HL-60/S4 treated with phorbol 12-myristate 13-acetate at 8.2 ng/mL for 4 days and 3 days (cell line): ENCODE data around the gene MALL.
"Not testable (repeated sequence)": the region's sequence is repeated elsewhere in the genome, so short reads cannot be mapped to it uniquely, and the experiment has no call there.

Source experiments
- in situ Hi-C: fragments of 300-500 bp; cut with MboI; formaldehyde crosslinking; loops from 2 replicates; pipeline ENCODE4 v1.15.0; 2022; ENCODE audit warnings: low sequenced_read_pairs

The MALL gene

DNA sequence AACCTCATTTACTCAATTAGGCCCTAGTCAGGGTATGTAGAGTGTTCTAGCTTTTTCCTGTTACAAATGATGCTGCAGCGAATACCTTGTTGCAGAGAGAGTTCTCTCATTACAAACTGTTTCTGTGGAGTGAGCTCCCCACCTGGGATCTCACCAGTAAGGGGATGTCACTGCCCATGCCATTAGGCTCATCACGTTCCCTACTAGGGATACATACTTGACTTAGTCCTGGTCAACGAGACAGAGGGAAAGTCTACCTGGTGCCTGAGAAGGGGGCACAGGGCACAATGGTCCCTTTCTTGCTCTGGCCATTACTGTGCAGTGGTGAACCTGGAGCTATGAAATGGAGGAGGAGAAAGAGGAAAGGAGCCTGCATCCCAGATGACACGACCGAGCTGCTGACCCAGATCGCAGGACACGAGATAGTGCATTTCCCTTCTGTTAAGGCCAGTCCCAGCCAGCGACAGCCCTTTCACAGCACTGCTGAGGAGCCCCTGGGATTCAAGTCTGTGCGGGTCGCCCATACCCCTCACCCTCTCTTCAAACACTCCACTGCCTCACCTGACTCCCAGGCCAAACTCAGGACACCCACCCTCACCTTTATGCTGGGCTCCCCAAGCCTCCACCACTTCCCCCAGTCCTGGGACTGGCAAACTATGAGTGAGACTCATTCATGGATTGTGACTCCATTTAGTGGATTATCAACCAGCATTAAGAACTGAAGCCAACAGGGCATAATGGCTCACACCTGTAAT, 16.0 kb downstream of the MALL start:
- in situ Hi-C loops: no loop called here

GRCh38 chr2:110099038-110099425, 16.6 kb downstream of the MALL start:
- in situ Hi-C loops: no loop called here

- in situ Hi-C loops: no loop called here
These were observed 18.0 kb downstream of the MALL start for GRCh38 chr2:110097506-110098220.

DNA sequence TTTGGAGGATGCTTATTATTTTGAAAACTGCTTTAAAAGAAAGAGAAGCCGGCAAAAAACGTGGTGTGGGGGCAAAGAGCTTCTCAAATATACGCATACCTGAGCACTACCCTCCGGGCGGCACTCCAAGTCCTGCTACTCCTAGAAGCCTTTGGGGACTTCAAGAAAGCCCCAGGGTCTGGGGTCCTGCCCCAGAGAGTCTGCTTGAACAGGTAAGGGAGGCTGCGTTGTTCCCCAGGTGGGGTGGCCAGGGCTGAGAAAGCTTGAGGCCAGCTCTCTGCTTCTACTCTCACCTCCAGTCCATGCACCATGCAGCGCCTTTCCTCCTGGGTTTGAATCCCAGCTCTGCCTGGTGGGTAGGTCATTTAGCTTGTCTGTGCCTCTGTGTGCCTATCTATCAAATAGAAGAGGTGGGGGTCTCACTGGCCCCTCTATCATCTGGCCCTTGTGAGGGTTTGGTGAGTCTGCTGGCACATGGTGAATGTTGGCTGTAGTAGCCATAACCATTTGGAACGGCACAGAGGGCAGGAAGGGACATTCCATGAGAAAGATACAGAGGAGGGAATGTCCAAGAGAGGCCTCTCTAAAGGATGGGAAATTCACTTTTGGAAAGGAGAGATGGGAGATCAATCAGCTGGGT, 19.5 kb downstream of the MALL start:
- in situ Hi-C loops: no loop called here

DNA sequence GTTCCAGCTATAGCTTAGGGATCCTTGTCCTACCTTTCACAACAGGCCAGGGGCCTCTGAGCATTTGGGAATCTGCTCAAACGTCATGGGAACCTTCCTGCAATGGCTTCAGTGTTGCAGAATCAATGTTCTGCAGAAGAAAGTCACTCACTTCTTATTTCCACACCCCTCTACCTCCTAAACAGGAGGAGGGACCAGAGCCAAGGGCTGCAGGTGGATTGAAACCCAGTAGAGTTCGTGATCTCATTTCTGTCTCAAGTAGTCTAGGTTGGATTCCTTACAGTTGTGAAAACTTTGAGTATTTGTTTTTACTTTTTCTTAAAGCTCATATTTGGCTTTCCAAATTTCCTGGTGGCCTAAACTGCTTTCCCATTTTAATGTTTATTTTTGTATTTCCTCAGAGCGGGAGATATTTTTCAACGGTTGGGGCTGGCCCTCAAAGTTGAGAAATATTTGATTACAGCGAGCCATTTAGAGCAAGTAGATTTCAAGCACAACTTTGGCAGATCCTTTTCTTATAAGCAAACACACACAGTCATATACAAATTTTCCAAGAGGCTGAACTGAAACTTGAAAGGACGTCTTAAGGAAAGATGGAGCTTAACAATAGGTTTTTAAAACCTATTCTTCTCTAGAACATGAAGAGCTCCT, 20.6 kb downstream of the MALL start:
- in situ Hi-C loops: not testable (repeated sequence)

DNA sequence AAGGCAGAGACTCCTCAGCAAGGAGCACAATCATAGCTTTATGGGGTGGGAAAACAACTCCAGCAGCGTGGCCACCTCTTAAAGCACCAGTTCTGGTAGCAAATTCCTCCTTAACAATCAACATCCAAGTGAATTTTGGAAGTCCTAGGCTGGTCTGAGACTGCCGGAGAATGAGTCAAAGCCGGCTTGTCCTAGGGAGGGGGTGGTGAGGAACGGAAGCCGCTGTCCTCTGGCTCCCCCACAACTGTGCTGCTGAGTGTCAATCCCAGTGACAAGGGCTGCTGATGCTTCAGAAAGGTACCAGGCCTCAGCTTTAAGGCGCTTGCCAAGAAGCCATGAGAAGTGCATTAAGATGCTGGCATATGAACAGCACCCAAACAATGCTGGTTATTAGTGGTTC, 21.7 kb downstream of the MALL start:
- in situ Hi-C loops: not testable (repeated sequence)

DNA sequence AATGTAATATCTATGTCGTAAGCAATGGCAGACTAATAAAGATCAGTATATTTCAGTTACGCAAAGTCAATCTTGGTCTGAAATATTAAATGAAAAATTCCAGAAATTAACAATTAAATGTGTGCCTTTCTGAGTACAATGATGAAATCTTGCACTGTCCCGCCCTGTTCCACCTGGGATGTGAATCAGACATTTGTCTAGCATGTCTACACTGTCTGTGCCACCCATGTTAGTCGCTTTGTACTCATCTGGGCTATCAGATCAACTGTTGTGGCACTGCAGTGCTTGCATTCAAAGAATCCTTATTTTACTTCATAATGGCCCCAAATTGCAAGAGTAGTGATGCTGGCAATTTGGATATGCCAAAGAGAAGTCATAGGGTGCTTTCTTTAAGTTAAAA, 25.5 kb downstream of the MALL start:
- in situ Hi-C loops: not testable (repeated sequence)

- in situ Hi-C loops: not testable (repeated sequence)
These were observed 31.9 kb downstream of the MALL start for GRCh38 chr2:110083757-110084156.

DNA sequence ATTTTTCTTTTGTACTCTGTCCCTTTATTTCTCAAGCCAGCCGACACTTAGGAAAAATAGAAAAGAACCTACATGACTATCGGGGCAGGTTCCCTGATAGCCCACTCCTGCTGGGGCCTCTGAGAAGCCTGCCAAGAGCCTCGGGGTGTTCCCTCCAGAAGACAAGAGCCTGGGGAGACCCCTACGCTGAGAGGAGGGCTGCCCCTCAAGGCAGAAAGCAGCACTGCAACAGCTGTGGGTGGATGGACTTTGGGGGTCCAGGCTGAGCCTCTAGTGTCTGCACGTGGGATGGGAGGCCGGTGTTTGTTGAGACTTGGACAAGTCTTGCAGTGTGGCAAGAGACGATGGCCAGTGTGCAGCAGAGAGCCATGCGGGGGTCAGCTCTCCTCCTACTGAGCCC, 32.5 kb downstream of the MALL start:
- in situ Hi-C loops: not testable (repeated sequence)

GRCh38 chr2:110078104-110078503, 37.5 kb downstream of the MALL start:
- in situ Hi-C loops: not testable (repeated sequence)

GRCh38 chr2:110075896-110076295, 39.7 kb downstream of the MALL start:
- in situ Hi-C loops: not testable (repeated sequence)

DNA sequence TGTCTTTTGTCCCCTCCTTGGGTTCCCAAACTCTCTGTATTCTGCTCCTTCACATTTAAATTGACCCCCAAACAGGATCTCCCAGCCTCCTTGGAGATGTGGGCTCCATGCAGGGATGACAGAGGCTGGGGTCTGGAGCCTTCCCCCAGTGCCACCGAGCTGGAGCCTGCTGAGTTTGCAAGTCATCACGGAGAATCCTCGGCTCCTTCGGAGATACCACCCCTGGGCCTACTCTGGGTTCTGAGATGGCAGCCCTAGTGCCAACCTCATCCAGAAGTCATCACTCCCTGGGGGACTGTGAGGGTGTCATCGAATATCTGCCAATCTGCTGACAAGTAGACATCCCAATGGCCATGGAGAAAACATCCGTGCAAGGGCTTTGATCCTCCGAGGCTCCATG, 45.8 kb downstream of the MALL start:
- in situ Hi-C loops: not testable (repeated sequence)

GRCh38 chr2:110068153-110068552, 47.5 kb downstream of the MALL start:
- in situ Hi-C loops: not testable (repeated sequence)

DNA sequence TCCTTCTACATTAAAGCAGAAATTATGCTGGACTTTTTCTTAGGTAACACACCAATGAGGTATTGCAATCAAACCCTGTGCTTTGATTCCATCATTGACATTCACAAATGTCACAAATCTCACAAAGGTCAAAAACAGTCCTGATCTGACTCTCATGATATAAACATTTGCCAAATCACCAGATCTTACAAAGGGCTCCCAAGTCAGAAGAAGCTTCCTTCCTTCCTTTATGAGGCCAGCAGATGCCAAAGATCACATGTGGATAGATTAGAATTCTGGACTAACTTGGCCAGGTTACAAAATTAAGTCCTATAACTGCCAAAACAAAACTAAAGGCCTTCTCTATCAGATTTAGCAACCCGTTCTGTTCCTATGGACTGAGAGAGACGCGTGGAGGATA, 53.3 kb downstream of the MALL start:
- in situ Hi-C loops: not testable (repeated sequence)

GRCh38 chr2:110060550-110060949, 55.1 kb downstream of the MALL start:
- in situ Hi-C loops: not testable (repeated sequence)

- in situ Hi-C loops: not testable (repeated sequence)
These were observed 55.8 kb downstream of the MALL start for GRCh38 chr2:110059694-110060358.

GRCh38 chr2:110059009-110059693, 56.5 kb downstream of the MALL start:
- in situ Hi-C loops: not testable (repeated sequence)

DNA sequence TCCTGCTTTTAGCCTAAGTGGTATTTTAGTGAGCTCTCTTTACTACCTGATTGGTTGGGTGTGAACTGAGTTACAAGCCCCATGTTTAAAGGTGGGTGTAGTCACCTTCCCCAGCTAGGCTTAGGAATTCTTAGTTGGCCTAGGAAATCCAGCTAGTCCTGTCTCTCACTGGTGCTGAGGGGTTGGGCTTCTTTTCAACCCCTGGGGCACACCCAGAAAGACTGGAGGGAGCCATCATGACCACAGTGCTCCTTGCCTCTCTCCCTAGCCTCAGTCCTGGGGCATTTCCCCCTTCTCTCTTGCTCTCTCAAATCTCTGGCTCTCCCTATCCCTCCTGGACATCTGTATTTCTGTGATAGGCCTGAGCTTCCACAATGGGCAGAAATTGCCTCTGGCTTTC, 57.6 kb downstream of the MALL start:
- in situ Hi-C loops: not testable (repeated sequence)

DNA sequence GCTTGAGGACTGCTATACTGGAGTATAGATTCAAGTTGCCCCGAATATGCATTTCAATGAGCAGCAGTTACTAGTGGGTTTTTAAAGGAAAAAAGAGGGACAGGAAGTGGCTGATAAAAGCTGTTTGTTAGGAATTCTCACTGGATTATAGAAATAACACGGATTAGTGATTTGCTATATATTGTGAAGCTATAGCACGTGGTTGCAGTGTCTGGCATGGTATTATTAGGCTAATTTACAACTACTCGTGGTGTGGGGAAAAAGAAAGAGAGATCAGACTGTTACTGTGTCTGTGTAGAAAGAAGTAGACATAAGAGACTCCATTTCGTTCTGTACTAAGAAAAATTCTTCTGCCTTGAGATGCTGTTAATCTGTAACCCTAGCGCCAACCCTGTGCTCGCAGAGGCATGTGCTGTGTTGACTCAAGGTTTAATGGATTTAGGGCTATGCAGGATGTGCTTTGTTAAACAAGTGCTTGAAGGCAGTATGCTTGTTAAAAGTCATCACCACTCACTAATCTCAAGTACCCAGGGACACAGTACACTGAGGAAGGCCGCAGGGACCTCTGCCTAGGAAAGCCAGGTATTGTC, 59.7 kb downstream of the MALL start:
- in situ Hi-C loops: not testable (repeated sequence)
